ENCODE results near the gene RIMS4.

RIMS4 gene

GRCh38 chr20:44719841-44720240 is 90.5 kb downstream of the RIMS4 start:
- DNase-seq (ENCODE audit: low spot score), result no peak

- no peak for DNase-seq (ENCODE audit: low spot score)
These were observed 92.4 kb downstream of the RIMS4 start for GRCh38 chr20:44717986-44718385.

GRCh38 chr20:44716309-44717106 is 93.8 kb downstream of the RIMS4 start:
- no peak for DNase-seq (ENCODE audit: low spot score)

GRCh38 chr20:44715499-44716308 is 94.6 kb downstream of the RIMS4 start:
- no peak for DNase-seq (ENCODE audit: low spot score)

GRCh38 chr20:44714701-44715498 is 95.4 kb downstream of the RIMS4 start, which contains the start of gene CCN5:
Gene CCN5 (plus strand): TSS chr20:44715369. CDS start chr20:44715391, 22 bp downstream.
- no peak for DNase-seq (ENCODE audit: low spot score)

GRCh38 chr20:44714102-44714700 is 96.1 kb downstream of the RIMS4 start:
- no peak for DNase-seq (ENCODE audit: low spot score)

GRCh38 chr20:44711237-44711636 is 99.1 kb downstream of the RIMS4 start:
- DNase-seq (ENCODE audit: low spot score), result no peak

- DNase-seq (ENCODE audit: low spot score), result no peak
These were observed 100.5 kb downstream of the RIMS4 start for GRCh38 chr20:44709797-44710196.

GRCh38 chr20:44709380-44709779 is 101.0 kb downstream of the RIMS4 start:
- no peak for DNase-seq (ENCODE audit: low spot score)

GRCh38 chr20:44707018-44707579 is 103.2 kb downstream of the RIMS4 start:
- DNase-seq (ENCODE audit: low spot score), result no peak

- no peak for DNase-seq (ENCODE audit: low spot score)
These were observed 103.9 kb downstream of the RIMS4 start for GRCh38 chr20:44706301-44707017.

GRCh38 chr20:44705364-44706094 is 104.8 kb downstream of the RIMS4 start:
- no peak for DNase-seq (ENCODE audit: low spot score)

- no peak for DNase-seq (ENCODE audit: low spot score)
These were observed 105.8 kb downstream of the RIMS4 start for GRCh38 chr20:44704551-44704971.

GRCh38 chr20:44703956-44704488 is 106.3 kb downstream of the RIMS4 start:
- DNase-seq (ENCODE audit: low spot score), result no peak

- DNase-seq (ENCODE audit: low spot score), result no peak
These were observed 107.0 kb downstream of the RIMS4 start for GRCh38 chr20:44703183-44703925.

- no peak for DNase-seq (ENCODE audit: low spot score)
These were observed 107.6 kb downstream of the RIMS4 start for GRCh38 chr20:44702776-44703175.

GRCh38 chr20:44701858-44702256 is 108.5 kb downstream of the RIMS4 start:
- no peak for DNase-seq (ENCODE audit: low spot score)
